Cardiac septum (tissue), 1 donor: ENCODE data around the gene LHFPL6. TPM values are rescaled to one million over a fixed set of nuclear protein-coding genes. Genes with fewer than 3 reads are reported as not detected.

ENCODE experiments used
- DNase-seq: peaks from one replicate; pipeline ENCODE4 v3.0.0-alpha.2; 2020; ENCODE audit warnings: low spot score
- intact Hi-C: fragments of 100-400 bp; cut with DNase I; formaldehyde crosslinking; loops from one replicate; pipeline ENCODE4 v1.14.0; 2022
- total RNA-seq: library from RNA; stranded (reverse); fragmentation: NEBNext Ultra II Directional; extraction: Animal tissue kit (Norgen Biotek cat#: 25700); gene quantifications from one replicate; pipeline ENCODE4 v1.2.1, GENCODE V29; 2021
- donor health status: DM: no; HTN: no; CAD: no.

The LHFPL6 gene
- total RNA-seq, 1 donor from 2014 or later: 68.9 TPM

DNA sequence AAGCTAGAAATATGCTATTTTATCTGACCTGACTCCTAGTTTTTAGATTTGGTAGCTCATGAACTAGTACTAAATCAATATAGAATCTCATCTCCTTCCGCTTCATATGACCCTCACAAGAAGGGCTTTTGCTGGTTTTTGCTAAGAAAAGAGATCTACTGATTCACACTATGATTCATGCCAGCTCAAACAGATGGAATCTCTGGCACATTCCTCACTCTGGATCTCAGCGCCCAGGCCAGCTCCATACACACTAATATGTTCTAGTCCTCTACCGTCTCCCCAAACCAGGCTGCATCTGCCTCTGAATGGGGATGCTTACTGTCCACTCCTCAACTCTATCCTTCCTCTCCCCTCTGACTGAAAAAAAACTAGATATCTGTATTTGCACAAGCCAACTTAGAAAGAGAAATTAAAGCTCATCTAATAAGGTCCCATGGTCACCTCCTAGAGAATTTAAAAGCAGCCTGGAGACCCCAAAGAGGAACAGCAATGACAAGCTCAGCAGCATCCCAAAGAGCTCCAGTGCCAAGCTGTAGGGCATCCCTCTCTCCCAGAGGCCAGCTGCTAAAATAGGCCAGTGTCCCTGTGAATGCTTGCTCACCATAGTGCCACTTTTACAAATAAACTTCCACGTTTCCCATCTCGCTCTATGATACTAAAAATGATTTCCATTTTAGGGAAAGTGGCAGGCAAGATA lies 74.9 kb downstream of the LHFPL6 start:
- intact Hi-C loops: loop anchor here (5.0 kb wide), 1 partner anchor 39 kb away; no protein-coding TSS in a partner anchor
- DNase-seq: no peak

- no peak for DNase-seq
- intact Hi-C loops: loop anchor here (5.0 kb wide), 1 partner anchor 40 kb away; no protein-coding TSS in a partner anchor
These were observed 75.7 kb downstream of the LHFPL6 start for GRCh38 chr13:39527301-39527700.

DNA sequence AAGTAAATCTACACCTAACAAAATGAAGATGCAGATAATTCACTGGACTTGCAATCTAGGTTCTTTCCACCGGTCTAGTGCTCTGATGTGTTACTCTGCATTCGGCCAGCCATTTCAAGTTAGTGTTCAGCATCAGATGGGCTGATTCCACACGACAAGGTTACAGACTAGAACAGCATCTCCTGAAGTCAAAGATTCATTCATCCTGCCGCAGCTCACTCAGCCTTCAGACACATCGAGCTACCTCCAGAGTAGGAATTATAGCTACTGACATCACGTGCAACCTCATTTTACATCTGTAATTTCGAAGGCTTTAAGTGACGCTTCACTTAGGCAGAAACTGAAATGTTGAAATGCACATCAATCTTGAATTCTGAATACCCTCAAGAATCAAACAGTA lies 76.5 kb downstream of the LHFPL6 start:
- intact Hi-C loops: loop anchor here (5.0 kb wide), 1 partner anchor 41 kb away; no protein-coding TSS in a partner anchor
- DNase-seq: no peak

- intact Hi-C loops: loop anchor here (5.0 kb wide), 1 partner anchor 42 kb away; no protein-coding TSS in a partner anchor
These were observed 77.5 kb downstream of the LHFPL6 start for GRCh38 chr13:39525506-39525905.

GRCh38 chr13:39524795-39525194 lies 78.2 kb downstream of the LHFPL6 start:
- intact Hi-C loops: loop anchor here (5.0 kb wide), 1 partner anchor 43 kb away; no protein-coding TSS in a partner anchor

More at GRCh38 chr13:39525506-39525905, 77.5 kb downstream of the LHFPL6 start:
- DNase-seq: no peak

DNA sequence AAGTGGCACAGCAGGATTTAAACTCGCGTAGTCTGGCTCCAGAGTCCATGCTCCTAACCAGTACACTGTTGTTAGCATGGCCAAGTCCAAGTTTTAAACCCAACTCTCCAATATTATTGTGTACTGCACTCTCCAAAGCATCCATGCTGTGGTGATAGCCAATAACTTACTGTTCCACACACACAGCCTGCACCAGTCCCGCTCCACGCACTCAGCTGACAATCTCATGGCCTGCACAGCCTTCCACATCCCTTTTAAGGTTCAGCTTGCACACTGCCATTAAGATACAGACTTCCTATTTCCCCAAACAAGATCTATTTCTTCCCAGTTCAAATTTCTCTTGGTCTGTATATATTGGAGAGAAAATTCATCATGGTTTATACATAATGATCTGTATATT lies 80.7 kb downstream of the LHFPL6 start:
- DNase-seq: no peak
- intact Hi-C loops: no loop called here

More at GRCh38 chr13:39524795-39525194, 78.2 kb downstream of the LHFPL6 start:
- no peak for DNase-seq

GRCh38 chr13:39521701-39522100 lies 81.3 kb downstream of the LHFPL6 start:
- intact Hi-C loops: no loop called here
- no peak for DNase-seq

DNA sequence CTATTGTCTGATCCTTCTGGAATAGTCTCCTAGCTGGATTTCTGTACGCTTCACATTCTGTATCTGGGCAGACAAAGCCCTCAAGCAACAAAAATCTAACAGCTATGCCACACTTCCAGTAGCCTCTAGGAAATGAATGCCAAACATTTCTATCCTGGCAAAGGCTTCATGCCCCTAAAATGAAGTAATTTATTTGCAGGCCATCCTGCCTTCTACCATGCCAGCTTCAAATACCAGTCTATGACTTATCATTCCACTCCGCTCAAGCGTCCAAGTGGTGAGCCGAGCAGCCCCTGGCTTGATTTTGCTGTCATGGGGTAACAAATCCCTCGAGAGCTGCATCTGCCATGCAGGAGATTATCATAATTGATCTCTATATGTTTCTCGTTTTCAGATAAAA lies 86.9 kb downstream of the LHFPL6 start:
- DNase-seq: no peak
- intact Hi-C loops: loop anchor here (5.0 kb wide), 2 partner anchors 64 to 86 kb away; partner anchors contain the start of gene LHFPL6

DNA sequence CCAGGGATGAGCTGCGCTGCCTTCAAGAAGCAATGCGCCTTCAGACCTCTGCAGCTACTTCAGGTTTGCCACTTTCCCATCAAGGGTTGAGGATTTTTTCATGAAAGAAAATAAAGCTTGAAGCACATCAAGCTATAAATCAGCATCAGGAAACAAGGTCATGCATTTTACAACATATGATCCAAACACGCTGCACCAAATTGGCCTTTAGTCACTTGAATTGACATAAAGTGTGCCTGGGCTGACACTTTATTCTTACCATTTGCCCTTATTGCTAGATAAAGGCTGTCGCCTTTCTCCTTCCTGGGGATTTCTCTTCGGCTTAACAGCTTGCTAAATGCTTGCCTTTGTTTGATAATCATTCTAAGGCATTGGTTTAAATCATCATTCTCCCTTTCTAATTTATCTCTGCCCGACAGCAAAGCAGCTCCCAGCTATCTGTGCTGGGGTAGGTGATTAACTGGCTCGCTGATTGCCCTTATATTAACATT lies 87.7 kb downstream of the LHFPL6 start:
- intact Hi-C loops: loop anchor here (5.0 kb wide), 2 partner anchors 63 to 87 kb away; partner anchors contain the start of gene LHFPL6

GRCh38 chr13:39512687-39513086 lies 90.3 kb downstream of the LHFPL6 start:
- no peak for DNase-seq
- intact Hi-C loops: loop anchor here (5.0 kb wide), 1 partner anchor 475 kb away; the partner anchor contains the start of genes NHLRC3 and PROSER1

More for the DNA sequence above, 87.7 kb downstream of the LHFPL6 start:
- DNase-seq: no peak

GRCh38 chr13:39510316-39510695 lies 92.7 kb downstream of the LHFPL6 start:
- intact Hi-C loops: loop anchor here (5.0 kb wide), 1 partner anchor 473 kb away; the partner anchor contains the start of genes NHLRC3 and PROSER1
- DNase-seq: no peak

DNA sequence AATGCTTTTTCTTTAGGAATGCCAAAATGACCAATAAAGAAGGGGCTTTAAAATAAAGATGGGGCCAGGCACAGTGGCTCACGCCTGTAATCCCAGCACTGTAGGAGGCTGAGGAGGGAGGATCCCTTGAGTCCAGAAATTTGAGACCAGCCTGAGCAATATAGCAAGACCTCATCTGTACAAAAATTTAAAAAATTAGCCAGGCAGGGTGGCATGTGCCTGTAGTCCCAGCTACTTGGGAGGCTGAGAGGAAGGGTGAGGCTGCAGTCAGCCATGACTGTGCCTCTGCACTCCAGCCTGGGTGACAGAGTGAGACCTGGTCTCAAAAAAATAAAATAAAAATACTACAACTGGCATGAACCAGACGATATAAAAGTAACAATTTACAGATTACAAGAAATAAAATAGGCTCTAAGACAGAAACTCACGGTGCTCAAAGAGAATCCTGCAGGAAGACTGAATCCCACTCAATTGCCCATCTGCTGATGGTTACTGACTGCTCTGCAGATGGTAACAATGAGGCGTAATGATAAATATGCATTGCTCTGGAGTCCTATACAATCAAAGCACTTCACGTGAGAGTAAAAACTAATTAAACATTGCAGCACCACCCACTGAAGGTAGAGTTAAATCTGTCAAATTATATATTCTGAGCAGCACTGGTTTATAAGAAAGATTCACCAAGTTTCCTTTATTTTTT lies 93.2 kb downstream of the LHFPL6 start:
- intact Hi-C loops: loop anchor here (5.0 kb wide), 1 partner anchor 472 kb away; the partner anchor contains the start of genes NHLRC3 and PROSER1
- DNase-seq: no peak

DNA sequence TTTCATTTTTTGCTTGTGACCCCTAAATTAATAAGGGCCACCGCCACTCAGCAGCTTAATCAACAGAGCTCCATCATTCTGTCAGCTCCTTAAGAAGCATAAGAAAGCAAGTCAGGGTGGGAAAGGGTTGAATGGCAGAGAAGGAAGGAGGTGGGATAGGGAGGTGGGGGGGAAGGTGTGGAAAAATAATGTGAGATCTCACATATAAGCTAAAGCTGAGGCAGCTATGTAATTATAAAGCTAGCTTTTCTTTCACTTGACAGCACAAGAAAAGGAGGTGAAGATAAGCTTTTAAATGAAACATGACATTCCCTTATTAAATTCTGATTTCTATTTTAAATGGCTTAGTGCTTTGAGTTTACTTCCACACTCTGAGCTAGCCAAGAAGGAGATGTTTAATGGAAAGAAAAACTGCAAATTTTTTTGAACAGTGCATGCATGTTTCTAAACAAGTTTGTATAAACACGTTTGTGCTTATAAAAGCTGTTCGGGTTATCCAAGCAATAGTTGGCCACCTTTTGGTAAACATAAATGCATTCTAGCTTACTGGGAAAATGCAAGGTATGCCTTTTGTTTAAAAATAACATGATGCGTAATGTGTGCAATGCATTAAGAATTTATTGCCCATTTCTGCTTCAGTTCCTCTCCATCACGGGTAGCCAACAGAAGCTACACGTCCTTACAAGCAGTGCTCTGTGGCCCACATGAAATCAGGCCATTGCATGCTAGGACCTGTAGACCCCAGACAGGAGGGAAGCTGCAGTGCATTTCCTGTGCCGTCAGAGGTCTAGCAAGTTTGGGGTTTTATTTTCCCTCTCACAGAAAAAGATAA lies 96.2 kb downstream of the LHFPL6 start:
- no peak for DNase-seq
- intact Hi-C loops: no loop called here

DNA sequence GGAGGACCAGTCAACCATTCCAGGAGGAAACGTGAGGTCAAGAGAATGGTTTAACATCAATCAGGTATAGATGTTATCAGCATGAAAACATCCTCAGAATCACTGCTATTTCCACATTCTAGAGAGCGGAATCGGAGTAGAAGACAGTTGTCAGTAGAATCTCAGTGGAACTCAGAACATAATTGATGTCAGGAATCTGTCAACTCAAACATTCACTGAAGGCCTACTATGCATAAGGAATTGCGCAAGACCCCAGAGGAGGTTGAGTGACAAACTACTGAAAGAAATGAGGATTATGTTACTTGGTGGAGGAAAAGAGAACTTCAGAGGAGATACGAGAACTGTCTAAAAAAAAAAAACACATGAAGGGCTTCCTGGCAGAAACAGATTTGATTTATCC lies 97.8 kb downstream of the LHFPL6 start:
- intact Hi-C loops: no loop called here
- no peak for DNase-seq

DNA sequence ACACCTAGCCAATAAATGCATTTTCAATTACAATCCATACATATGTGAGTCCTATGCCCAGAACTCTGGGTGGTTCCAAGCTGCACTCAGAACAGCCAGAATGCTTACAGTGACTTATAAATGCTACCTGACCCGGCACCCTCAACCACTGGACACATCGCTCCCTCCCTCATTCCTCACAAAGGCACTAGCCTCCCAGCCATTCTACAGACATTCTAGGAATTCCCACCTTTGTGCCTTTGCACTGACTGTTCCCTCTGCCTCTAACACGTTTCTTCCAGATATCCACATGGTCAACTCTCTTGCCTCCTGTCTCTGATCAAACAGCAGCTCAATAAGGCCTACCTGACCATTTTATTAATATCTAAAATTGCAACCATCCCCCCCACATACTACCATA lies 99.9 kb downstream of the LHFPL6 start:
- no peak for DNase-seq
- intact Hi-C loops: no loop called here

GRCh38 chr13:39501702-39502324 lies 101.2 kb downstream of the LHFPL6 start:
- DNase-seq: peak; percentile 88
- intact Hi-C loops: no loop called here

DNA sequence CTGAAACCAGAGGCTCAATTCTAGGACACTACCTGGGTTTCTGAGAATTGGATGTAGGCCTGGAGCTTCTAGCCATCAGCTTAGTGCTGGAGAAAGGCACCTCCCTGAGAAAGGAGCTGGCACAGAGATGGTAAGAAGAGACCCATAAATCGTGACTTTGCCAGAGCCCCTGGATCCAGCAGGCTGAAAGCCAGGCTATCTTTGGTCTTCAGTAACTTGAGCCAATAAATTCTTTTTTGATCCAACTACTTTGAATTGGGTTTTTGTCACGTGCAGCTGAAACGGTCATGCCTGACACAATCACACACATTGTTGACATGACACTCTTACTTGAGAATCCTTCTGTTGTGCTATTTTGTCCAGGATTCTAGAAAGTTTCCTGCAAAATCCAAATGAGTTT lies 103.4 kb downstream of the LHFPL6 start:
- intact Hi-C loops: loop anchor here (5.0 kb wide), 1 partner anchor 37 kb away; no protein-coding TSS in a partner anchor
- DNase-seq: no peak

DNA sequence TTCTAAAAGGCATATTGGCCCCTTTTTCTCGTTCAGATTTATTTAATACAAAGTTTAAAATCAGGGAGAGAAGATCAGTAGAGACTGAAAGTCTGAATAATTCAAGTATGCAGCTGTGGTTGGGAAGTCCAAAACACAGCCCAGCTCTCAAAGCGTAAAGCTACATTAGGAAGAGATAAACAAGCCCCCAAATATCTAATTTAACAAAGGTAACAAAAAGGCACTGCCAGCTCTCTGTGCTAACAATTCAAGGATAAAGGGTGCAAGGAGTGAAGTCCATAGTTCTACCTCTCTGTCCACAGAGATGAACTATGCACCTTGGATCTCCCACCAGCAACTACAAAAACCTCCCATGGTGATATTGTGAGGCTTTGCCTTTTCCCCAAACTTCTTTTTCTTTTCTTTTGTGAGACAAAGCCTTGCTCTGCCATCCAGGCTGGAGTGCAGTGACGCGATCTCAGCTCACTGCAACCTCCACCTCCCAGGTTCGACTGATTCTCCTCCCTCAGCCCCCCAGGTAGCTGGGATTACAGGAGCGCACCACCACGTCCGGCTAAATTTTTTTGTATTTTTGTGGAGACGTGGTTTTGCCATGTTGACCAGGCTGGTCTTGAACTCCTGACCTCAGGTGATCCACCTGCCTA lies 104.4 kb downstream of the LHFPL6 start:
- no peak for DNase-seq
- intact Hi-C loops: loop anchor here (5.0 kb wide), 1 partner anchor 36 kb away; no protein-coding TSS in a partner anchor
